ENCODE data around the gene HYI.
"Not testable (repeated sequence)": the region's sequence is repeated elsewhere in the genome, so short reads cannot be mapped to it uniquely, and the experiment has no call there.

The HYI gene

DNA sequence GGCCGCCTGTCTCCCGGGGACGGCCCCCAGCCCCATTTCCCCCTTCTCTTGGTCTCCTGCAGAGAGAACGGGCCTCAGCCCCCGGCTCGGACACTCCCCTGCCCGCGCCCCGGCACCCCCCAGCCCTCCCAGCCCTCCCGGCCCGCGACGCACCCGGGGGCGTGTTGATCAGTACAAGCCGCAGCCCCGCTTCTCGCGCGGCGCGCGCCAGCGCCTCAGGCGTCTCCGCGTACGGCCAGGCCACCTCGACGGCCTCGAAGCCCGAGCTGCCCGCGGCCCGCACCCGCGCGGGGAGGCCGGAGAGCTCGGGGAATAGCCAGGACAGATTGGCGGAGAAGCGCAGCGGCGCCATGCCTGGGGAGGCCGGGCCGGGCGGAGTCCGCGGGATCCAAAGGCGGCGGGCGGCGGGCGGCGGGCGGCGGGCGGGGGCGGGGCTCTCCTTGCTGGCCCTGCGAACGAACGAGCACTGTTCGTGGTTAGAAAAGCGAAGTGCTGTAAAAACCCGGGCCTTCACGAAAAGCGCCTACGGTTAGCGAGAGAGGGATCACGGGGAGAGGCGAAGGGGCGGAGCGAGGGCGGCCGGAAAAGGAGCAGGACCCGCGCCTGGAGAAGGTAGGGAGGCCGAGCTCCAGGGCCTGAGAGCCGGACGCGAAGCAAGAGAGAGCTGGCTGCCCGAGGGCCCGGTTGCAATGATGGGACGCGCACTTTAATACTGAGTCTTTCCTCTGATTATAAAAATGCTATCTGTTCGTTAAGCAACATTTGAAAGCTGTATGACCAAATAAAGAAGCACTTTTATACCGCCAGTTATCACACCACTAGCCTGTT, at the start of gene HYI:
Gene HYI, minus strand, starts transcription at position 490 of the 828 bp plus-strand sequence. Its CDS starts 138 bp downstream, at position 352.
- peak; percentile 19 to 28 for DNase-seq (ENCODE audit: low read depth in 2 of 2)

DNA sequence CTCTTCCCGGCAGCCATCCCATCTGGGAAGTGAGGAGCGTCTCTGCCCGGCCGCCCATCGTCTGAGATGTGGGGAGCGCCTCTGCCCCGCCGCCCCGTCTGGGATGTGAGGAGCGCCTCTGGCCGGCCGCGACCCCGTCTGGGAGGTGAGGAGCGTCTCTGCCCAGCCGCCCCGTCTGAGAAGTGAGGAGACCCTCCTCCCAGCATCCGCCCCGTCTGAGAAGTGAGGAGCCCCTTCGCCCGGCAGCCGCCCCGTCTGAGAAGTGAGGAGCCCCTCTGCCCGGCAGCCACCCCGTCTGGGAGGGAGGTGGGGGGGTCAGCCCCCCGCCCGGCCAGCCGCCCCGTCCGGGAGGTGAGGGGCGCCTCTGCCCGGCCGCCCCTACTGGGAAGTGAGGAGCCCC, 48.1 kb upstream of the HYI start:
- DNase-seq (ENCODE audit: low read depth in 2 of 2), result not testable (repeated sequence)

- DNase-seq (ENCODE audit: low read depth in 2 of 2), result no peak
These were observed 46.2 kb upstream of the HYI start for GRCh38 chr1:43499898-43500297.

DNA sequence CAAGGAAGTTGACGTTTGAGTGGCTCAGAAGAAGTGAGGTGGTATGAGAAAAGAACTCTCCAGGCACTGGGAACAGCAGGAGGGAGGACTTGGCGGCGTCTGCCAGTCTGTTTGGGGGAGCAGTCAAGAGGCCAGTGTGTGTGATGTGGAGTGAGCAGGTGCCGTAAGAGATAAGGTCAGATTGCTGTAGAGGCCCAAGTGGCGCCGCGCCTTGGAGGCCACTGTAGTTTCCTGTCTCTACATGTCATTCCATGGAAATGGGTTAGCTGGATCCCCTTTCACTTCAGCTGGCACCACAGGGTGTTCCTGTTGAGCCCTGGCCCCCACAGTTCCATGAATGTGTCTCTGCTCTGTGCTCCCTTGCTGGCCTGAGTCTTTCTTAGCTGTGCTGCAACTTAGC, 41.5 kb upstream of the HYI start:
- no peak for DNase-seq (ENCODE audit: low read depth in 2 of 2)

GRCh38 chr1:43493661-43494450, 40.1 kb upstream of the HYI start:
- DNase-seq (ENCODE audit: low read depth in 2 of 2), result no peak

GRCh38 chr1:43492826-43493225, 39.1 kb upstream of the HYI start:
- DNase-seq (ENCODE audit: low read depth in 2 of 2), result no peak

DNA sequence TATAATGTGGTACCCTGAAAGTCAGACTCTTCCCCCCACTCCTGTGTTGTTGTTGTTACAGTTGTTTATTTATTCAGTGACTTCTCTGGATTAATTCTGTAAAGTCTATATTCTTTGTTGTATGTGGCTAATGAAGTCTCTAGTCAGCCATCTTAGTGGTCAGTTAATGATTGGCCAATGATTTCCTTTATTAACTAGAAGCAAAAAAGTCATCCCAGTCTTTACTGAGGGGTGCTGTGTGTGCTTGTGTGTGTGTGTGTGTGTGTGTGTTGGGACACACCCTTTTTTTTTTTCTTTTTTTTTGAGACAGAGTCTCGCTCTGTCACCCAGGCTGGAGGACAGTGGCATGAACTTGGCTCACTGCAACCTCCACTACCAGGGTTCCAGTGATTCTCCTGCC, 37.3 kb upstream of the HYI start:
- DNase-seq (ENCODE audit: low read depth in 2 of 2), result no peak

- no peak for DNase-seq (ENCODE audit: low read depth in 2 of 2)
These were observed 34.4 kb upstream of the HYI start for GRCh38 chr1:43488165-43488564.

DNA sequence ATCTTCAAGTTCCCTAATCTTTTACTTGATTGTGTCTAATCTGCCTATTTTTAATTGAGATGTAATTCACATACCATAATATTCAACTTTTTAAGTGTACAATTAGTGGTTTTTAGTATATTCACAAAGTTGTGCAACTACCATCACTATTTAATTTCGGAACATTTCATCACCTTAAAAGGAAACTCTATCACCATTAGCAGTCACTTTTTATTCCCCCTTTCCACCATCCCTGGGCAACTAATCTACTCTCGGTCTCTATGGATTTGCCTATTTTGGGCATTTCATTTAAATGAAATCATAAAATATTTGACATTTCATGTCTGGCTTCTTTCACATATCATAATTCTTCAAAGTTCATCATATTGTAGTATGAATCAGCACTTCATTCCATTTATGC, 30.6 kb upstream of the HYI start:
- no peak for DNase-seq (ENCODE audit: low read depth in 2 of 2)

DNA sequence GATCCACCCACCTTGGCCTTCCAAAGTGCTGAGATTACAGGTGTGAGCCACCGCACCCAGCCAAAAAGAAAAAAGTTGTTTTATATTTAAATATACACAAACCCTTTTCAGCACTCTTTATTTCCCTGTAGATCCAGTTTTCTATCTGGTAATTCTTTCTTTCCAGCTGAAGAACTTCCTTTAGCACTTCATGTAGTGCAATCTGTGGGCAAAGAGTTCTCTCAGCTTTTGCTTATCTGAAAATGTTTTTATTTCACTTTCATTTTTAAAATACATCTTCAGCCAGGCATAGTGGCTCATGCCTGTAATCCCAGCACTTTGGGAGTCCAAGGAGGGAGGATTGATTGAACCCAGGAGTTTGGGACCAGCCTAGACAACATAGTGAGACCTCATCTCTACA, 28.5 kb upstream of the HYI start:
- no peak for DNase-seq (ENCODE audit: low read depth in 2 of 2)

GRCh38 chr1:43481491-43481890, 27.8 kb upstream of the HYI start:
- no peak for DNase-seq (ENCODE audit: low read depth in 2 of 2)

DNA sequence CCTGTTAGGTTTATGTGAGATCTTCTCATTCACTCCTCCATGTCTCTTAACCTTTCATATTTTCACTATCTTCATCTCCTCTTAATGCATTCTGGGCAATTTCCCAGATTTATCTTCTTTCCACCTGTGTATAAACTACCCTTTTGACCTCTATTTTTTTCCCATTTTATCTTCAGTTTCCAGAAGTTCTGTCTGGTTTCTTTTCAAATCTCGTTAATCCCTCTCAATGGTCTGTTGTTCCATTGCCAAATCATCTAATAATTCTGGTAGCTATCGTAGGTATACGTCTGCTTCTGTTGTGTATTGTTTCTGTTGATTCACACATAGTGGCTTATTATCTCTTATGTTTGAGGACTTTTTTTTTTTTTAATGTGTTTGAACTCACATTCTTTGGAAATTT, 25.7 kb upstream of the HYI start:
- DNase-seq (ENCODE audit: low read depth in 2 of 2), result no peak

GRCh38 chr1:43477716-43478115, 24.0 kb upstream of the HYI start:
- no peak for DNase-seq (ENCODE audit: low read depth in 2 of 2)

DNA sequence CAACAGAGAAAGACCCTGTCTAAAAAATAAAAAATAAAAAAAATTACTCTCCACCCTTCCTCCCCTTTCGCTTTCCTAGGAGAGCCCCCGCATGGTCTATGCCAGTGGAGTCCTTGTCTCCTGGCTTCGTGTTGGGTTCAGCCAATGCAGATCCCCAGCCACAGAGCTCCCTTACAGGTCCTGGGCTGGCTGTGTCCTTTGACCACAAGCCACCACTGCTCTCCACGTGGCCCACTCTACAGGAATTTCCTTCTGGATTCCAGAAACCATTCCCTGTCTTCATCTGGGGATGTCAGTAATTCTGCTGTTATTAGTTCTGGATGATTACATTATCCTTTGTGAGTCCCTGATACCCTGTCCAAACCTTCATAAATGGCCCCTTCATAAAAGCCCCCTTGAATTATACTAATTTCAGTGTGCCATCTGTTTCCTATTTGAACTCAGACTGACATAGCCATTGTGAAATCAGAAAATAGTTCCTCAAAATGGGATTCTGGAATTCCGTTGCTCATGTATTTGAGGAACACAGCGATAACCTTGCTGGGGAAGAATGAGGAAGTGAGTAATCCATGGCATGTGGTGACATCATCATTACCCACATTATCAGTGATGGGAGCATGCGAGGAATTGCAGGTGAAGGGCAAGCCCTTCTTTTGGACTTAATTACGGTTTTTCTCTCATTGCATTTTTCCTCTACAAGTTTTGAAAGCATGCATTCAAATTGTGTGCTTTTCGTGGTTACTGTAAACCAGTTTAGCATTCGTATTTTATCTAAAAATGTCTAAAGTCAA, 22.1 kb upstream of the HYI start:
- DNase-seq (ENCODE audit: low read depth in 2 of 2), result not testable (repeated sequence)

DNA sequence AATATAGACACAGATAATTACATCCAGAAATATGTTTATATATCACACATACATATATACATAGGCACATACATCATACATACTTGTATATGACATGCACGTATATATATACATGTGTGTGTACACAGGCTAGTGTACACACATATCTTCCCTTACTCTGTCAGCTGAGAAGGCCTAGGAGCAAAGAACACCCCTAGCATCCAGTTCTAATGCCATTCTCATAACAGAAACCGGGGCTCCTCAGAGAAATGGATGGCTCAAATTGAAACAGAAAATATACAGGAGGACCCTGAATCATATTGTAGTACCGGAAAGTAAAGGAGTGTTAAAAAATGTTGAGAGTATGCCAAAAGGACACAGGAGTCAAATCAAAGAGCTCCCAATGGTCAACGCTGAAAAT, 19.7 kb upstream of the HYI start:
- DNase-seq (ENCODE audit: low read depth in 2 of 2), result no peak

DNA sequence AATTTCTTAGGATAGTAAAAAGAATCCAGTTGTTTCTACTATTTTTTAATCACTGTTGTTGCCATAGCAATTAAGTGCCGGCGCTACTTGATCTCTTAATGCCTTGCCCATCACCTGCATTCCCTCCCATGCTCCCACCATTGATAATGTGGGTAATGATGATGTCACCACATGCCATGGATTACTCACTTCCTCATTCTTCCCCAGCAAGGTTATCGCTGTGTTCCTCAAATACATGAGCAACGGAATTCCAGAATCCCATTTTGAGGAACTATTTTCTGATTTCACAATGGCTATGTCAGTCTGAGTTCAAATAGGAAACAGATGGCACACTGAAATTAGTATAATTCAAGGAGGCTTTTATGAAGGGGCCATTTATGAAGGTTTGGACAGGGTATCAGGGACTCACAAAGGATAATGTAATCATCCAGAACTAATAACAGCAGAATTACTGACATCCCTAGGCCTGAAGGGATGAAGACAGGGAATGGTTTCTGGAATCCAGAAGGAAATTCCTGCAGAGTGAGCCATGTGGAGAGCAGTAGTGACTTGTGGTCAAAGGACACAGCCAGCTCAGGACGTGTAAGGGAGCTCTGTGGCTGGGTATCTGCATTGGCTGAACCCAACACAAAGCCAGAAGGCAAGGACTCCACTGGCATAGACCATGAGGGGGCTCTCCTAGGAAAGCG, 18.9 kb upstream of the HYI start:
- not testable (repeated sequence) for DNase-seq (ENCODE audit: low read depth in 2 of 2)

- DNase-seq (ENCODE audit: low read depth in 2 of 2), result no peak
These were observed 18.3 kb upstream of the HYI start for GRCh38 chr1:43472087-43472462.

DNA sequence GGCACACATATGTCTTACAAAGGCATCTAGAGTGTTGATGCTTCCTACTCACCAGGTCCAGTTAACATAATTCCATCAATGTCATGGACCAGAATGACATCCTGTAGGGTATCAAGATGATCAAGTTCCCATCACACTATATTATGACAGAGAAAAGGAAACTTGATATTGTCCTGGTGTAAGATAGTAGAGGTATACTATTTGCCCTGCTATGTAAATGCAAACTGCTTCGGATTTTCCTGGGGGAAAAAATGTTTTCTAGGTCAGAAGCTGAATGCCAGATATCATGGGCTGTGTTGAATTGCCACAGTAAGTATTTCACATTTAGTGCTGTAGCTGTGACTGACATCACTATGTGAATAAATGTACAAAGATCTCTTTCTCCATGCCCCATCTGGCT, 16.2 kb upstream of the HYI start:
- no peak for DNase-seq (ENCODE audit: low read depth in 2 of 2)

DNA sequence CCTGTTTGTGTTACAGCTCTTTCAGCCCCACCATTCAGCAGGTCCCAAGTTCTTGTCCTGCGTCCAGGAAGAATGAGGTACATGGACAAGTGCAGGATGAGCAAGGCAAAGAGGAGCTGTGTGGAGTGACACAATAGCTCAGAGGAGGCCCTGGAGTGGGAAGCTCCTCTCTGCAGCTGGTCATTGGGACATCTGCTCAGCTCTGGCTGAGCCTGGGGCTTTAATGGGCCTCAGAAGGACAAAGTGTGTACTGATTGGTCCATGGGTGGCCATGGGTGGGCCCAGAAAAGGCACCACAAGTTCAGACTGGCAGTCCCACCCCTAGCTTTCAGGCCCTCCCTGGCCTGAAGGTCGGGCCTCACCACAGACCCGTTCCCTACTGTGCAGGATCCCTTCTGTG, 14.7 kb upstream of the HYI start:
- no peak for DNase-seq (ENCODE audit: low read depth in 2 of 2)

DNA sequence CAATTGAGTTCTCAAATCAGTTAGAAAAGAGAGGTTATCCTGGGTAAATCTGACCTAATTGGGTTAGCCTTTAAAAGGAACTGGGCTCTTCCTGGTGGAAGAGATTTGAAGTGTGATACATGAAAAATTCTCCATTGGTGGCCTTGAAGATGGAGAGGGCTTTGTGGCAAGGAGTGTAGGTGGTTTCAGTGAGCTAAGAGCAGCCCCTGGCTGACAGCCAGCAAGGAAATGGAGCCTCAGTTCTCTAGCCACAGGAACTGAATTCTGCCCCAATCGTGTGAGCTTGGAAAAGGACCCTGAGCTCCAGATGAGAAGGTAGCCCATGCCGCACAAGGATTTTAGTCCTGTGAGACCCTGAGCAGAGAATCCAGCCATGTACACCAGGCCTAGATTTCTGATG, 12.7 kb upstream of the HYI start:
- no peak for DNase-seq (ENCODE audit: low read depth in 2 of 2)

DNA sequence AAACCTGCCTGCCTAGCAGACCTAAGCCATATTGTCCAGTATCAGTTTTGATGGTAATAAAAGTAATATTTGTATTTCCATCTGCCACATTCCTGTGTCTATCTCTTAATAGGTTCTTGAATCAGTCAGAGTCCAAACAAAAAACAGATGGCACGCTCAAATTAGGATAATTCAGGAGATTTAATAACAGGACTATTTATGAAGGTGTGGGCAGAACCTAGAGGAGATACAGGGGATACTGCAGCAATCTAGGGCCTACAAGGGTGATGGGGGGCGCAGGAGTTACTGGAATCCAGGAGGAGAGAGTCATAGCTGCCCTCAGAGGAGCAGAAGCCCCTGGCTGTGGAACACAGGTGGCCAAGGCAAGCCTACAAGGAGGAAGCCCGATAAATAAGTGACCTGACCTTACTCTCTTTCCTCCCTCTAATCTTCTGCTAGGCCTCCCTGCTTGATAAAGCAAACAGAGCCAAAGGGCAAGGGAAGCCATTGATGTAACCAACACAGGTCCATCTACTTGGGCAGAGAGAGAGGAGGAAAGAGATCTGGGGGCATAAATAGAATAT, 11.9 kb upstream of the HYI start:
- DNase-seq (ENCODE audit: low read depth in 2 of 2), result no peak
